ENCODE data around the gene LIM2.

The LIM2 gene

GRCh38 chr19:51339687-51340656 lies 47.8 kb downstream of the LIM2 start:
- H3K27me3 ChIP-seq (ENCODE audit: control insufficient read depth in 1 of 2, insufficient read depth in 2 of 2, low read length in 2 of 2): no peaks in the 10 kb centered on the region
- peak overlapping the region; percentile 51 for H3K27ac ChIP-seq (ENCODE audit: low read depth, low read length)
- H3K4me3 ChIP-seq (ENCODE audit: low read depth in 1 of 2, low read length in 2 of 2): peak overlapping the region; percentile 72 to 82
- peak overlapping the region; percentile 36 to 60 for H3K9ac ChIP-seq (ENCODE audit: low read depth in 1 of 2, low read length in 2 of 2)
- peaks cover 0 to 9% of the 10 kb centered on the region in 2 donors for H3K4me1 ChIP-seq (ENCODE audit: control insufficient read depth in 1 of 2, insufficient read depth in 2 of 2, low read length in 2 of 2)
- H3K9me3 ChIP-seq (ENCODE audit: control insufficient read depth in 1 of 2, low read length in 2 of 2): no peaks in the 10 kb centered on the region
- H3K36me3 ChIP-seq (ENCODE audit: control insufficient read depth in 1 of 2, insufficient read depth in 2 of 2, low read length in 2 of 2): peaks cover 0 to 3% of the 10 kb centered on the region in 2 donors

GRCh38 chr19:51339313-51339686 lies 48.5 kb downstream of the LIM2 start:
- no peaks in the 10 kb centered on the region for H3K36me3 ChIP-seq (ENCODE audit: control insufficient read depth in 1 of 2, insufficient read depth in 2 of 2, low read length in 2 of 2)
- H3K9me3 ChIP-seq (ENCODE audit: control insufficient read depth in 1 of 2, low read length in 2 of 2): no peaks in the 10 kb centered on the region
- peak overlapping the region; percentile 72 to 82 for H3K4me3 ChIP-seq (ENCODE audit: low read depth in 1 of 2, low read length in 2 of 2)
- no peaks in the 10 kb centered on the region for H3K27me3 ChIP-seq (ENCODE audit: control insufficient read depth in 1 of 2, insufficient read depth in 2 of 2, low read length in 2 of 2)
- peak overlapping the region; percentile 45 to 58 for H3K9ac ChIP-seq (ENCODE audit: low read depth in 1 of 2, low read length in 2 of 2)
- peaks cover 0 to 9% of the 10 kb centered on the region in 2 donors for H3K4me1 ChIP-seq (ENCODE audit: control insufficient read depth in 1 of 2, insufficient read depth in 2 of 2, low read length in 2 of 2)
- peak overlapping the region; percentile 51 for H3K27ac ChIP-seq (ENCODE audit: low read depth, low read length)

GRCh38 chr19:51338563-51339312 lies 49.0 kb downstream of the LIM2 start:
- H3K27me3 ChIP-seq (ENCODE audit: control insufficient read depth in 1 of 2, insufficient read depth in 2 of 2, low read length in 2 of 2): no peaks in the 10 kb centered on the region
- peaks cover 0 to 9% of the 10 kb centered on the region in 2 donors for H3K4me1 ChIP-seq (ENCODE audit: control insufficient read depth in 1 of 2, insufficient read depth in 2 of 2, low read length in 2 of 2)
- peak overlapping the region; percentile 72 to 82 for H3K4me3 ChIP-seq (ENCODE audit: low read depth in 1 of 2, low read length in 2 of 2)
- H3K9ac ChIP-seq (ENCODE audit: low read depth in 1 of 2, low read length in 2 of 2): peak overlapping the region; percentile 45 to 58
- no peaks in the 10 kb centered on the region for H3K36me3 ChIP-seq (ENCODE audit: control insufficient read depth in 1 of 2, insufficient read depth in 2 of 2, low read length in 2 of 2)
- no peaks in the 10 kb centered on the region for H3K9me3 ChIP-seq (ENCODE audit: control insufficient read depth in 1 of 2, low read length in 2 of 2)
- peak overlapping the region; percentile 51 for H3K27ac ChIP-seq (ENCODE audit: low read depth, low read length)

- no peaks in the 10 kb centered on the region for H3K9me3 ChIP-seq (ENCODE audit: control insufficient read depth in 1 of 2, low read length in 2 of 2)
- peak overlapping the region in 1 of 2 donors; percentile 82 for H3K4me3 ChIP-seq (ENCODE audit: low read depth in 1 of 2, low read length in 2 of 2)
- H3K36me3 ChIP-seq (ENCODE audit: control insufficient read depth in 1 of 2, insufficient read depth in 2 of 2, low read length in 2 of 2): no peaks in the 10 kb centered on the region
- no peaks in the 10 kb centered on the region for H3K27me3 ChIP-seq (ENCODE audit: control insufficient read depth in 1 of 2, insufficient read depth in 2 of 2, low read length in 2 of 2)
- H3K9ac ChIP-seq (ENCODE audit: low read depth in 1 of 2, low read length in 2 of 2): no peak overlapping the region
- H3K27ac ChIP-seq (ENCODE audit: low read depth, low read length): no peak overlapping the region
- peaks cover 0 to 9% of the 10 kb centered on the region in 2 donors for H3K4me1 ChIP-seq (ENCODE audit: control insufficient read depth in 1 of 2, insufficient read depth in 2 of 2, low read length in 2 of 2)
These were observed 49.8 kb downstream of the LIM2 start for GRCh38 chr19:51337861-51338562.

GRCh38 chr19:51337141-51337860 lies 50.5 kb downstream of the LIM2 start:
- Histone ChIP-seq H3K4me3 (ENCODE audit: low read depth in 1 of 2, low read length in 2 of 2) (no peak overlapping the region), H3K36me3 (ENCODE audit: control insufficient read depth in 1 of 2, insufficient read depth in 2 of 2, low read length in 2 of 2) (no peaks in the 10 kb centered on the region), H3K9ac (ENCODE audit: low read depth in 1 of 2, low read length in 2 of 2) (no peak overlapping the region), H3K4me1 (ENCODE audit: control insufficient read depth in 1 of 2, insufficient read depth in 2 of 2, low read length in 2 of 2) (peaks cover 0 to 9% of the 10 kb centered on the region in 2 donors), H3K27ac (ENCODE audit: low read depth, low read length) (no peak overlapping the region), H3K27me3 (ENCODE audit: control insufficient read depth in 1 of 2, insufficient read depth in 2 of 2, low read length in 2 of 2) (no peaks in the 10 kb centered on the region), H3K9me3 (ENCODE audit: control insufficient read depth in 1 of 2, low read length in 2 of 2) (no peaks in the 10 kb centered on the region)

GRCh38 chr19:51333836-51334460 lies 53.8 kb downstream of the LIM2 start:
- Histone ChIP-seq H3K27me3 (ENCODE audit: control insufficient read depth in 1 of 2, insufficient read depth in 2 of 2, low read length in 2 of 2) (no peaks in the 10 kb centered on the region), H3K4me1 (ENCODE audit: control insufficient read depth in 1 of 2, insufficient read depth in 2 of 2, low read length in 2 of 2) (peaks cover 0 to 4% of the 10 kb centered on the region in 2 donors), H3K4me3 (ENCODE audit: low read depth in 1 of 2, low read length in 2 of 2) (no peak overlapping the region), H3K36me3 (ENCODE audit: control insufficient read depth in 1 of 2, insufficient read depth in 2 of 2, low read length in 2 of 2) (no peaks in the 10 kb centered on the region), H3K27ac (ENCODE audit: low read depth, low read length) (no peak overlapping the region), H3K9me3 (ENCODE audit: control insufficient read depth in 1 of 2, low read length in 2 of 2) (no peaks in the 10 kb centered on the region), H3K9ac (ENCODE audit: low read depth in 1 of 2, low read length in 2 of 2) (no peak overlapping the region)

GRCh38 chr19:51331716-51332115 lies 56.1 kb downstream of the LIM2 start:
- no peak overlapping the region for H3K9ac ChIP-seq (ENCODE audit: low read depth in 1 of 2, low read length in 2 of 2)
- H3K4me3 ChIP-seq (ENCODE audit: low read depth in 1 of 2, low read length in 2 of 2): no peak overlapping the region
- no peaks in the 10 kb centered on the region for H3K4me1 ChIP-seq (ENCODE audit: control insufficient read depth in 1 of 2, insufficient read depth in 2 of 2, low read length in 2 of 2)
- H3K9me3 ChIP-seq (ENCODE audit: control insufficient read depth in 1 of 2, low read length in 2 of 2): no peaks in the 10 kb centered on the region
- H3K27ac ChIP-seq (ENCODE audit: low read depth, low read length): no peak overlapping the region
- H3K27me3 ChIP-seq (ENCODE audit: control insufficient read depth in 1 of 2, insufficient read depth in 2 of 2, low read length in 2 of 2): peaks cover 7 to 8% of the 10 kb centered on the region in 2 donors
- H3K36me3 ChIP-seq (ENCODE audit: control insufficient read depth in 1 of 2, insufficient read depth in 2 of 2, low read length in 2 of 2): no peaks in the 10 kb centered on the region

- Histone ChIP-seq H3K4me3 (ENCODE audit: low read depth in 1 of 2, low read length in 2 of 2) (no peak overlapping the region), H3K4me1 (ENCODE audit: control insufficient read depth in 1 of 2, insufficient read depth in 2 of 2, low read length in 2 of 2) (no peaks in the 10 kb centered on the region), H3K27me3 (ENCODE audit: control insufficient read depth in 1 of 2, insufficient read depth in 2 of 2, low read length in 2 of 2) (peaks cover 7 to 10% of the 10 kb centered on the region in 2 donors), H3K9ac (ENCODE audit: low read depth in 1 of 2, low read length in 2 of 2) (no peak overlapping the region), H3K36me3 (ENCODE audit: control insufficient read depth in 1 of 2, insufficient read depth in 2 of 2, low read length in 2 of 2) (no peaks in the 10 kb centered on the region), H3K9me3 (ENCODE audit: control insufficient read depth in 1 of 2, low read length in 2 of 2) (no peaks in the 10 kb centered on the region), H3K27ac (ENCODE audit: low read depth, low read length) (no peak overlapping the region)
These were observed 56.6 kb downstream of the LIM2 start for GRCh38 chr19:51331193-51331592.

- Histone ChIP-seq H3K9ac (ENCODE audit: low read depth in 1 of 2, low read length in 2 of 2) (no peak overlapping the region), H3K27ac (ENCODE audit: low read depth, low read length) (no peak overlapping the region), H3K4me3 (ENCODE audit: low read depth in 1 of 2, low read length in 2 of 2) (no peak overlapping the region), H3K4me1 (ENCODE audit: control insufficient read depth in 1 of 2, insufficient read depth in 2 of 2, low read length in 2 of 2) (no peaks in the 10 kb centered on the region), H3K36me3 (ENCODE audit: control insufficient read depth in 1 of 2, insufficient read depth in 2 of 2, low read length in 2 of 2) (no peaks in the 10 kb centered on the region), H3K27me3 (ENCODE audit: control insufficient read depth in 1 of 2, insufficient read depth in 2 of 2, low read length in 2 of 2) (peaks cover 7 to 18% of the 10 kb centered on the region in 2 donors), H3K9me3 (ENCODE audit: control insufficient read depth in 1 of 2, low read length in 2 of 2) (no peaks in the 10 kb centered on the region)
These were observed 57.4 kb downstream of the LIM2 start for GRCh38 chr19:51330366-51330765.

All from duodenal mucosa (tissue), 2 donors.